NB4 (cell line): ENCODE measurements around the gene APOBEC3A.

Experiments
- POLR2A ChIP-seq: IDR thresholded peaks from 2 replicates; pipeline ENCODE4 v1.6.1; 2011; ENCODE audit warnings: mild to moderate bottlenecking; ENCODE audit not compliant: insufficient read length; ENCODE audit errors: extremely low read depth
- TF ChIP-seq, protein P1 (sequence below): IDR thresholded peaks from one replicate; pipeline ENCODE4 v1.5.1; 2012; ENCODE audit warnings: low read depth, low read length

DNA sequence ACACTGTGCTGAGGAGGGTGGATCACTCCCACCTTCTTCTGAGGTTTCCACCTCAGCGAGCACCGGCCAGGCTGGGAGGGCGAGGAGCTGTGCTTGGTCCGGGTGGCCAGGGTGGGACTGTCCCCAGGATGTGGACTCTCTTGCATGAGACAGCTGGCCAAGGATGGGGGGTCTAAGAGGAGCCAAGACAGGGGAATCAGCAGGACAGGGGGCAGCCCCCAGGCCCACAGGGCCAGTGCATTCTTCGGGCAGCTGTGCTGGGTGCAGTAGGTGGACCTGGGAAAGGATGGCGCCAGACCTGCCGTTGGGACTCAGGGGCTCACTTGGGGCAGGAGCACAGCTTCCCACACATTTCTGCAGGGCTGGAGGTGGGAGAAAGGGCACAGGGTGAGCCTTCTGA lies 9.5 kb downstream of the APOBEC3A start:
- TF ChIP-seq POLR2A: no peak
- TF ChIP-seq, protein P1, sequence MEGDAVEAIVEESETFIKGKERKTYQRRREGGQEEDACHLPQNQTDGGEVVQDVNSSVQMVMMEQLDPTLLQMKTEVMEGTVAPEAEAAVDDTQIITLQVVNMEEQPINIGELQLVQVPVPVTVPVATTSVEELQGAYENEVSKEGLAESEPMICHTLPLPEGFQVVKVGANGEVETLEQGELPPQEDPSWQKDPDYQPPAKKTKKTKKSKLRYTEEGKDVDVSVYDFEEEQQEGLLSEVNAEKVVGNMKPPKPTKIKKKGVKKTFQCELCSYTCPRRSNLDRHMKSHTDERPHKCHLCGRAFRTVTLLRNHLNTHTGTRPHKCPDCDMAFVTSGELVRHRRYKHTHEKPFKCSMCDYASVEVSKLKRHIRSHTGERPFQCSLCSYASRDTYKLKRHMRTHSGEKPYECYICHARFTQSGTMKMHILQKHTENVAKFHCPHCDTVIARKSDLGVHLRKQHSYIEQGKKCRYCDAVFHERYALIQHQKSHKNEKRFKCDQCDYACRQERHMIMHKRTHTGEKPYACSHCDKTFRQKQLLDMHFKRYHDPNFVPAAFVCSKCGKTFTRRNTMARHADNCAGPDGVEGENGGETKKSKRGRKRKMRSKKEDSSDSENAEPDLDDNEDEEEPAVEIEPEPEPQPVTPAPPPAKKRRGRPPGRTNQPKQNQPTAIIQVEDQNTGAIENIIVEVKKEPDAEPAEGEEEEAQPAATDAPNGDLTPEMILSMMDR: no peak
